GM12878 (cell line): ENCODE data around the gene LRRC47. TPM values are rescaled to one million over a fixed set of nuclear protein-coding genes. Genes with fewer than 3 reads are reported as not detected.
A peak's percentile ranks its signal among the peaks of the same experiment; 100 is the strongest.

Experiments
- ATAC-seq: fragments of 200-7000 bp; cut with Tn5 transposase; 3 replicates; pipeline ENCODE4 v1.9.1; 2020; ENCODE audit warnings: mild to moderate bottlenecking, moderate library complexity
- BruUV-seq: library from RNA; stranded (reverse); fragments of 400-500 nt; replicated peaks from 2 replicates; lab custom pipeline; 2021; lab: Mats Ljungman, UMichigan
- CTCF ChIA-PET: fragments of 300-600 bp; sonication (Branson Sonifier 250); formaldehyde crosslinking; extraction: SDS; loops from one replicate; lab custom pipeline; 2021; ENCODE audit warnings: inconsistent platforms; lab: Yijun Ruan, JAX
- POLR2A ChIA-PET: fragments of 350-600 bp; formaldehyde crosslinking; extraction: SDS; loops from one replicate; lab custom pipeline; 2021; ENCODE audit warnings: inconsistent platforms; lab: Charles Lee
- RAD21 ChIA-PET: fragments of 300-600 bp; sonication (Branson Sonifier 250); formaldehyde crosslinking; loops from one replicate; lab custom pipeline; 2023; ENCODE audit warnings: antibody characterized with exemption; ENCODE audit not compliant: unreplicated experiment; lab: Charles Lee
- SMC1A ChIA-PET: fragments of 300-600 bp; sonication (Branson Sonifier 250); formaldehyde crosslinking; loops from one replicate; lab custom pipeline; 2023; ENCODE audit not compliant: unreplicated experiment, uncharacterized antibody; lab: Charles Lee
- DNase-seq: peaks from one replicate; pipeline ENCODE4 v3.0.0-alpha.2; 2011; ENCODE audit warnings: low read depth, low spot score
- FAIRE-seq: peaks from 3 replicates; lab custom pipeline; 2011; peaks lifted over from hg19 to GRCh38; lab: Jason Lieb, UNC
- H2AFZ ChIP-seq: 2 replicates; pipeline ENCODE4 v1.6.0; 2011; ENCODE audit warnings: low read depth, low read length, control low read depth; ENCODE audit not compliant: control insufficient read depth
- H3K27ac ChIP-seq: 2 replicates; pipeline ENCODE4 v1.5.1; 2011; ENCODE audit warnings: control low read depth; ENCODE audit not compliant: control insufficient read depth, insufficient read depth
- H3K27me3 ChIP-seq, 2 experiments: replicated peaks in 1 of 2; 2 replicates each; pipeline versions ENCODE4 v1.6.0 to v1.6.1; 2011; ENCODE audit warnings: low read length in 1 of 2; ENCODE audit not compliant: control insufficient read depth in 2 of 2, insufficient read depth in 2 of 2
- H3K36me3 ChIP-seq, 2 experiments: 2 replicates each; pipeline ENCODE4 v1.5.1; 2011; ENCODE audit warnings: low read length in 1 of 2; ENCODE audit not compliant: control insufficient read depth in 2 of 2, insufficient read depth in 2 of 2
- H3K4me1 ChIP-seq: 2 replicates; pipeline ENCODE4 v1.6.1; 2011; ENCODE audit warnings: mild to moderate bottlenecking, low read length, moderate library complexity, mixed read lengths; ENCODE audit not compliant: control insufficient read depth, insufficient read depth
- H3K4me2 ChIP-seq: 2 replicates; pipeline ENCODE4 v1.6.0; 2011; ENCODE audit warnings: control low read depth; ENCODE audit not compliant: control insufficient read depth, insufficient read depth
- H3K4me3 ChIP-seq: fragments of 200-600 bp; sonication (generic); 2 replicates; pipeline ENCODE4 v1.5.1; 2016
- H3K79me2 ChIP-seq: 2 replicates; pipeline ENCODE4 v1.6.0; 2011; ENCODE audit warnings: low read length; ENCODE audit not compliant: control insufficient read depth, insufficient read depth
- H3K9ac ChIP-seq: 2 replicates; pipeline ENCODE4 v1.8.0; 2011; ENCODE audit warnings: low read length, control low read depth, mixed read lengths; ENCODE audit not compliant: control insufficient read depth, insufficient read depth
- H3K9me3 ChIP-seq: replicated peaks from 3 replicates; pipeline ENCODE4 v1.5.1; 2011; ENCODE audit warnings: mild to moderate bottlenecking, low read length; ENCODE audit not compliant: control insufficient read depth, insufficient read depth
- H4K20me1 ChIP-seq: 2 replicates; pipeline ENCODE4 v1.6.0; 2011; ENCODE audit not compliant: control insufficient read depth, insufficient read depth
- BACH1 ChIP-seq: fragments of 450-650 bp; IDR thresholded peaks from 2 replicates; pipeline ENCODE4 v1.6.1; 2017; ENCODE audit warnings: mild to moderate bottlenecking, borderline replicate concordance
- BMI1 ChIP-seq: fragments of 450-650 bp; IDR thresholded peaks from 2 replicates; pipeline ENCODE4 v1.6.1; 2016; ENCODE audit warnings: mild to moderate bottlenecking, moderate library complexity, borderline replicate concordance
- EP300 ChIP-seq, 2 experiments: fragments of 150-350 bp in 1 of 2; IDR thresholded peaks; 2 replicates each; pipeline ENCODE4 v1.6.1; 2011 to 2012; ENCODE audit warnings: low read depth in 2 of 2, low read length in 2 of 2, borderline replicate concordance in 1 of 2, improper control_type of control experiment in 1 of 2, inconsistent platforms in 1 of 2; ENCODE audit not compliant: control insufficient read depth in 1 of 2
- FOS ChIP-seq: IDR thresholded peaks from 3 replicates; pipeline ENCODE4 v1.6.1; 2011; ENCODE audit warnings: borderline replicate concordance; ENCODE audit not compliant: insufficient read length; ENCODE audit errors: extremely low read depth
- HDGF ChIP-seq: fragments of 450-650 bp; IDR thresholded peaks from 2 replicates; pipeline ENCODE4 v1.6.1; 2016; ENCODE audit warnings: antibody characterized with exemption
- MEF2B ChIP-seq: fragments of 450-650 bp; IDR thresholded peaks from 2 replicates; pipeline ENCODE4 v1.6.1; 2018; ENCODE audit warnings: mild to moderate bottlenecking, moderate library complexity; ENCODE audit not compliant: partially characterized antibody, poor library complexity, severe bottlenecking
- NR2C1 ChIP-seq: fragments of 450-650 bp; IDR thresholded peaks from 2 replicates; pipeline ENCODE4 v1.6.1; 2017; ENCODE audit warnings: antibody characterized with exemption, mild to moderate bottlenecking, moderate library complexity
- RAD21 ChIP-seq: IDR thresholded peaks from 2 replicates; pipeline ENCODE4 v1.6.1; 2011; ENCODE audit warnings: mild to moderate bottlenecking, low read depth, low read length, moderate library complexity; ENCODE audit not compliant: insufficient read depth
- RB1 ChIP-seq: fragments of 450-650 bp; formaldehyde crosslinking; IDR thresholded peaks from 2 replicates; pipeline ENCODE4 v1.6.1; 2017; ENCODE audit warnings: mild to moderate bottlenecking, borderline replicate concordance
- RUNX3 ChIP-seq: IDR thresholded peaks from 2 replicates; pipeline ENCODE4 v1.6.1; 2012; ENCODE audit warnings: low read length, inconsistent platforms
- SMC3 ChIP-seq: IDR thresholded peaks from 2 replicates; pipeline ENCODE4 v1.6.1; 2011; ENCODE audit warnings: low read length, improper control_type of control experiment, borderline replicate concordance
- YY1 ChIP-seq: IDR thresholded peaks from 2 replicates; pipeline ENCODE4 v1.6.1; 2011; ENCODE audit warnings: low read depth, mild to moderate bottlenecking, low read length
- WGBS: methylation state at CpG from one replicate; pipeline ENCODE4 v1.1.6; 2016; ENCODE audit warnings: low lambda C conversion rate; ENCODE audit not compliant: insufficient replicate concordance, insufficient coverage; ENCODE audit errors: missing lambda C conversion rate; 5-methylcytosine and 5-hydroxymethylcytosine counted together
- in situ Hi-C: fragments of 300-500 bp; cut with MboI; formaldehyde crosslinking; loops from 9 replicates; pipeline ENCODE4 v1.14.3; 2018; ENCODE audit warnings: mixed read lengths
- intact Hi-C: fragments of 100-400 bp; cut with micrococcal nuclease; formaldehyde crosslinking; loops from one replicate; pipeline ENCODE4 v1.14.2; 2022; ENCODE audit not compliant: unreplicated experiment
- polyA plus RNA-seq, 11 experiments: library from polyadenylated mRNA; depleted of rRNA in 4 of 11; unstranded in 6 of 11; stranded (reverse) in 5 of 11; fragments of >200 nt; fragmentation: Nextera tagmentation in 4 of 11; fragmentation: Illumina TruSeq in 1 of 11; extraction: Ambion mirVana in 4 of 11; extraction: Trizol in 1 of 11; gene quantifications; 1 replicate in 1 of 11; 2 replicates in 10 of 11; pipeline versions ENCODE4 v1.2.1 to v1.2.3, GENCODE V29; 2011 to 2016; ENCODE audit warnings: inconsistent platforms in 2 of 11, missing spikeins in 2 of 11, low read depth in 1 of 11
- total RNA-seq, 4 experiments: library from RNA; depleted of rRNA in 3 of 4; stranded (reverse); fragments of >200 nt in 3 of 4; fragmentation: Illumina TruSeq in 1 of 4; extraction: Trizol in 1 of 4; gene quantifications; 2 replicates each; pipeline versions ENCODE4 v1.2.1 to v1.2.3, GENCODE V29; 2013 to 2021
- TF ChIP-seq, protein P1 (sequence below): fragments of 450-650 bp; IDR thresholded peaks from 2 replicates; pipeline ENCODE4 v1.6.1; 2018; ENCODE audit warnings: borderline replicate concordance, mild to moderate bottlenecking; ENCODE audit not compliant: partially characterized antibody
- TF ChIP-seq, protein P2 (sequence below): fragments of 450-650 bp; IDR thresholded peaks from 2 replicates; pipeline ENCODE4 v1.6.1; 2017; ENCODE audit warnings: mild to moderate bottlenecking
- TF ChIP-seq, protein P3 (sequence below): fragments of 450-650 bp; IDR thresholded peaks from 2 replicates; pipeline ENCODE4 v1.6.1; 2016; ENCODE audit warnings: mild to moderate bottlenecking, moderate library complexity, borderline replicate concordance

Gene LRRC47
- total and polyA plus RNA-seq, 10 of the 15 experiments (the other 5 are each of a cell fraction or from before 2014, with no cell fraction given) = 2.5 to 34.6 (median 18.2) TPM

DNA sequence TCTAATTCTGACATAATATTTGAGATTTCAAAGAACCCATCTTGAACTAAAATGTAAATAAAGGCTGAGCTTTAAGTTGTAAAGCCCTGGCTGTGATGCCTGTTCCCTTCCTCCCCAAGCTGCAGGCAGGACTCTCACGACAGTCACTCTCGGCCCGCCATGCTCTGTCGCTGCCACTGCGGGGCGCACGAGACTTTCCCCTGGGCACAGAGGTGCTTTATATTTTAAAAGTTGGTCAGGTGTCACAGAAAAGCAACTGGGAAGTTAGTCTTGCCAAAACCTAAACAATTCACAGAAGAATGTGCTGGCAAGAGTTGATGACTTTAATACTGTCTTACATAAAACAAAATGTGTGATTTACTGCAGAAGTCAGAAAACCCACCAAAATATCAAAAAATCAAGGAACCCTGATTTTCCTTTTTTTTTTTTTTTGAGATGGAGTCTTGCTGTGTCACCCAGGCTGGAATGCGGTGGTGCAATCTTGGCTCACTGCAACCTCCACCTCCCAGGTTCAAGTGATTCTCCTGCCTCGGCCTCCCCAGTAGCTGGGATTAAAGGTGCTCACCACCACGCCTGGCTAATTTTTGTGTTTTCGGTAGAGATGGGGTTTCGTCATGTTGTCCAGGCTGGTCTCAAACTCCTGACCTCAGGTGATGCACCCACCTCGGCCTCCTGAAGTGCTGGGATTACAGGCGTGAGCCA lies 10.7 kb downstream of the LRRC47 start:
- Histone ChIP-seq H2AFZ (no peak overlapping the region), H3K9ac (no peak overlapping the region), H3K4me2 (no peak overlapping the region), H3K4me3 (no peak overlapping the region), H3K36me3 (peaks cover 22 to 25% of the 10 kb centered on the region in 2 experiments), H3K9me3 (no peaks in the 10 kb centered on the region), H4K20me1 (no peaks in the 10 kb centered on the region), H3K27ac (no peak overlapping the region), H3K79me2 (peaks cover 3% of the 10 kb centered on the region), H3K4me1 (peaks cover 14% of the 10 kb centered on the region), H3K27me3 (no peaks in the 10 kb centered on the region)
- ChIA-PET POLR2A (no interaction called here), CTCF (interaction anchor here (2.7 kb wide), 1 partner anchor 10 kb away, joined by 6 read pairs; no protein-coding TSS in a partner anchor), SMC1A (interaction anchor here (0.7 kb wide), 1 partner anchor 74 kb away, joined by 3 read pairs; no protein-coding TSS in a partner anchor), RAD21 (no interaction called here)
- in situ Hi-C loops (no loop called here), intact Hi-C loops (no loop called here)
- WGBS = 93% methylated on average over 13 of the region's 14 CpGs
- no TSS peak for BruUV-seq
- DNase-seq (no peak), FAIRE-seq (no peak), ATAC-seq (no peak)
- no peak for TF ChIP-seq FOS
- TF ChIP-seq, protein P1, sequence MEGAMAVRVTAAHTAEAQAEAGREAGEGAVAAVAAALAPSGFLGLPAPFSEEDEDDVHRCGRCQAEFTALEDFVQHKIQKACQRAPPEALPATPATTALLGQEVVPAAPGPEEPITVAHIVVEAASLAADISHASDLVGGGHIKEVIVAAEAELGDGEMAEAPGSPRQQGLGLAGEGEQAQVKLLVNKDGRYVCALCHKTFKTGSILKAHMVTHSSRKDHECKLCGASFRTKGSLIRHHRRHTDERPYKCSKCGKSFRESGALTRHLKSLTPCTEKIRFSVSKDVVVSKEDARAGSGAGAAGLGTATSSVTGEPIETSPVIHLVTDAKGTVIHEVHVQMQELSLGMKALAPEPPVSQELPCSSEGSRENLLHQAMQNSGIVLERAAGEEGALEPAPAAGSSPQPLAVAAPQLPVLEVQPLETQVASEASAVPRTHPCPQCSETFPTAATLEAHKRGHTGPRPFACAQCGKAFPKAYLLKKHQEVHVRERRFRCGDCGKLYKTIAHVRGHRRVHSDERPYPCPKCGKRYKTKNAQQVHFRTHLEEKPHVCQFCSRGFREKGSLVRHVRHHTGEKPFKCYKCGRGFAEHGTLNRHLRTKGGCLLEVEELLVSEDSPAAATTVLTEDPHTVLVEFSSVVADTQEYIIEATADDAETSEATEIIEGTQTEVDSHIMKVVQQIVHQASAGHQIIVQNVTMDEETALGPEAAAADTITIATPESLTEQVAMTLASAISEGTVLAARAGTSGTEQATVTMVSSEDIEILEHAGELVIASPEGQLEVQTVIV = no peak
- TF ChIP-seq, protein P2, sequence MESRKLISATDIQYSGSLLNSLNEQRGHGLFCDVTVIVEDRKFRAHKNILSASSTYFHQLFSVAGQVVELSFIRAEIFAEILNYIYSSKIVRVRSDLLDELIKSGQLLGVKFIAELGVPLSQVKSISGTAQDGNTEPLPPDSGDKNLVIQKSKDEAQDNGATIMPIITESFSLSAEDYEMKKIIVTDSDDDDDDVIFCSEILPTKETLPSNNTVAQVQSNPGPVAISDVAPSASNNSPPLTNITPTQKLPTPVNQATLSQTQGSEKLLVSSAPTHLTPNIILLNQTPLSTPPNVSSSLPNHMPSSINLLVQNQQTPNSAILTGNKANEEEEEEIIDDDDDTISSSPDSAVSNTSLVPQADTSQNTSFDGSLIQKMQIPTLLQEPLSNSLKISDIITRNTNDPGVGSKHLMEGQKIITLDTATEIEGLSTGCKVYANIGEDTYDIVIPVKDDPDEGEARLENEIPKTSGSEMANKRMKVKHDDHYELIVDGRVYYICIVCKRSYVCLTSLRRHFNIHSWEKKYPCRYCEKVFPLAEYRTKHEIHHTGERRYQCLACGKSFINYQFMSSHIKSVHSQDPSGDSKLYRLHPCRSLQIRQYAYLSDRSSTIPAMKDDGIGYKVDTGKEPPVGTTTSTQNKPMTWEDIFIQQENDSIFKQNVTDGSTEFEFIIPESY = peak; percentile 94
- TF ChIP-seq EP300 (IDR thresholded peaks at IDR 0.05; ENCODE audit: borderline replicate concordance in 1 of 2, control insufficient read depth in 1 of 2, low read depth in 2 of 2, low read length in 2 of 2) = no peak
- TF ChIP-seq, protein P3, sequence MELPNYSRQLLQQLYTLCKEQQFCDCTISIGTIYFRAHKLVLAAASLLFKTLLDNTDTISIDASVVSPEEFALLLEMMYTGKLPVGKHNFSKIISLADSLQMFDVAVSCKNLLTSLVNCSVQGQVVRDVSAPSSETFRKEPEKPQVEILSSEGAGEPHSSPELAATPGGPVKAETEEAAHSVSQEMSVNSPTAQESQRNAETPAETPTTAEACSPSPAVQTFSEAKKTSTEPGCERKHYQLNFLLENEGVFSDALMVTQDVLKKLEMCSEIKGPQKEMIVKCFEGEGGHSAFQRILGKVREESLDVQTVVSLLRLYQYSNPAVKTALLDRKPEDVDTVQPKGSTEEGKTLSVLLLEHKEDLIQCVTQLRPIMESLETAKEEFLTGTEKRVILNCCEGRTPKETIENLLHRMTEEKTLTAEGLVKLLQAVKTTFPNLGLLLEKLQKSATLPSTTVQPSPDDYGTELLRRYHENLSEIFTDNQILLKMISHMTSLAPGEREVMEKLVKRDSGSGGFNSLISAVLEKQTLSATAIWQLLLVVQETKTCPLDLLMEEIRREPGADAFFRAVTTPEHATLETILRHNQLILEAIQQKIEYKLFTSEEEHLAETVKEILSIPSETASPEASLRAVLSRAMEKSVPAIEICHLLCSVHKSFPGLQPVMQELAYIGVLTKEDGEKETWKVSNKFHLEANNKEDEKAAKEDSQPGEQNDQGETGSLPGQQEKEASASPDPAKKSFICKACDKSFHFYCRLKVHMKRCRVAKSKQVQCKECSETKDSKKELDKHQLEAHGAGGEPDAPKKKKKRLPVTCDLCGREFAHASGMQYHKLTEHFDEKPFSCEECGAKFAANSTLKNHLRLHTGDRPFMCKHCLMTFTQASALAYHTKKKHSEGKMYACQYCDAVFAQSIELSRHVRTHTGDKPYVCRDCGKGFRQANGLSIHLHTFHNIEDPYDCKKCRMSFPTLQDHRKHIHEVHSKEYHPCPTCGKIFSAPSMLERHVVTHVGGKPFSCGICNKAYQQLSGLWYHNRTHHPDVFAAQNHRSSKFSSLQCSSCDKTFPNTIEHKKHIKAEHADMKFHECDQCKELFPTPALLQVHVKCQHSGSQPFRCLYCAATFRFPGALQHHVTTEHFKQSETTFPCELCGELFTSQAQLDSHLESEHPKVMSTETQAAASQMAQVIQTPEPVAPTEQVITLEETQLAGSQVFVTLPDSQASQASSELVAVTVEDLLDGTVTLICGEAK = no peak
- 0 out of 2 replicates have a peak, but pooled peaks have one; percentile 14 for TF ChIP-seq YY1
- peak; percentile 76 for TF ChIP-seq RAD21
- no peak for TF ChIP-seq HDGF
- no peak for TF ChIP-seq RB1
- no peak for TF ChIP-seq BMI1
- no peak for TF ChIP-seq RUNX3
- TF ChIP-seq SMC3 = peak; percentile 23; the same call in 1 of the 2 replicates
- no peak for TF ChIP-seq NR2C1
- TF ChIP-seq MEF2B = no peak
- TF ChIP-seq BACH1 = no peak
